T follicular helper cell (primary cell): Measurements from ENCODE around the gene VAV3.

ENCODE experiments used
- DNase-seq: peaks from one replicate; pipeline ENCODE4 v3.0.0-alpha.2; 2020; ENCODE audit warnings: low read depth

Gene VAV3

GRCh38 chr1:107974090-107974489 lies 9.1 kb upstream of the VAV3 start:
- no peak for DNase-seq

DNA sequence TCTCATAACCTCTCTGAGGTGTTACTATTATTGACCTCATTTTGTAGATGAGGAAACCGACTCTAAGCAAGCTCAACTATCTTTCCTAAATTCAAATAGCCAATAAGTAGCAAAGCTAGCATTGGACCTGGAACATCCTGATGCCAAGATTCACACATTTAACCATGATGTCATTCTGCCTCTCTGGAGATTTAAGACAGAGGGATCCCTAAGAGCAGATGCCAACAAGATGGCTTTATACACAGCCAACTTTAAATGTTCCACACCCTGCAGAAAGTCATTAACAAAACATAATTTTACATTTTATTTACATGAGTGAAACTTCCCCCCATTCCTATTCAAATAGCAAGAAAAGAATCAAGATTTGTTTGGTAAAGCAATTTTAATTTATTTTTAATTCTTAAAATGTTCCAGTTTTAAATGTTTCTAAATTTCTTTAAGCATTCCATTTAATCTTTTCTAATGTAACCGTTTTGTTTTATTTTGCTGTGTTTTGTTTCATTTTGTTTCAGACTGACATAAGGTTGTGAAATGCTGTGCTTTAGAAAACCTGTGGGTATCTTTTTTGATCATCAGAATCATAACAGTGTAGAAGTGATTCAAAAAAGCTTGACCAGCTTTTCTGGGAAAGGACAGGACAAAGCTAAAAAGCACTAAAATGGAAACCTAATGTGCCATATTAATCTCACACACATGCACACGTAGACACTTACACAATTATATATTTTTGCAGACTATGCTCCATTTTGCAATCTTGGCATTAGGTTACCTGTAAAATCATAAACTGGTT lies 7.6 kb upstream of the VAV3 start:
- DNase-seq = no peak

DNA sequence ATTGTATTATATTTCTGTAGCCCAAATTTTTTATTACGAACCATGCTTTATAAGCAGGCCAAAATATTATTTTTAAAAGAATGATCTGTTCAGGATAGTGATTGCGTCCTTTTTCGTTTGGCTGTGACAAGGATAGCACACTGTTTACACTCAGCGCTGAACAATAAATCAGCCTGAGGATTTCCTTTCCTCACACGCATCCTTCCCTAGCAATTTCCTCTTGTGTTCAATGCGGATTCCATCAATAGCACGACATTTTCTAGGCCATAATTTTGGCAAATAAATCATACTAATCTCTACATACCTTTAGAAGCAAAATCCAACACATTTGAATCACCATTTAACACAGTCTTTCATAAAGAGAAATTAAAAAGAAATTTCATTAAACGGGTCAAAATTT lies 1.6 kb upstream of the VAV3 start:
- no peak for DNase-seq

GRCh38 chr1:107964336-107965109 lies 457 bp downstream of the VAV3 start:
- DNase-seq = no peak

DNA sequence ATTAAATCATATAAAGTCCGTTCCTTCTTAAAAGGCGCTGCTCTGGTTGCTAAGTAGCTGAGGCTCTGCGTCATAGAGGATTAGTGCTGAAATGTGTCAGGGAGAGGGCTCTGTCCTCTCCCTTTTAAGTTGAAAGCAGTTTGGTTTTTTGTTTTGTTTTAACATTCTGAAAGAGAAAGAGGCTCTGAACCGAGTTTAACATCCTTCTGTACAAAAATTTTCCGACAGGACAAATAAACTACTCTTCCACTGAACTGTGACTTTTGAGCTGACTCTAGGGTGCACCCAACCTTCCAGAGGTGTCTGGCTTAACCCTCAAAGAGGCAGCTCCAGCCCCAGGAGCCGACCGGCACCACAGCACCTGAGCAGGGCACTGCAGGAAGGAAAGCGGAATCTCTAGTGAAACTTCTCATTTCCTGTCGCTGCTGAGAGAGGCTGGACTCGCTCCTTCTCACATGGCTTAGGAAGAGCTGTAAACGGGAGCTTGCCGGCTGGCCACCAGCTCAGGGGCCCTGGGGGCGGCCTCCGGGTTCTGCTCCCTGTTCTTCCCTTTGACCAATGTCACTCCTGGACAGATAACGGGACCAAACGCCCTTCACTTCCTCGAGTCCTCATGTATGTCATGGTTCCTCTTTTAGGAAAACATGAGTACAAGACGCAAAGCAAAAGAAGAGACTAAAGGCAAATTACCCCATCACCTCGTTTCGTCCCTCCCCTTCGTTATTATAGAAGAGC lies 1.2 kb downstream of the VAV3 start:
- DNase-seq = peak; percentile 8

GRCh38 chr1:107963008-107963407 lies 2.0 kb downstream of the VAV3 start:
- DNase-seq = no peak

- DNase-seq = no peak
Measured at GRCh38 chr1:107954719-107955415, 10.1 kb downstream of the VAV3 start.

DNA sequence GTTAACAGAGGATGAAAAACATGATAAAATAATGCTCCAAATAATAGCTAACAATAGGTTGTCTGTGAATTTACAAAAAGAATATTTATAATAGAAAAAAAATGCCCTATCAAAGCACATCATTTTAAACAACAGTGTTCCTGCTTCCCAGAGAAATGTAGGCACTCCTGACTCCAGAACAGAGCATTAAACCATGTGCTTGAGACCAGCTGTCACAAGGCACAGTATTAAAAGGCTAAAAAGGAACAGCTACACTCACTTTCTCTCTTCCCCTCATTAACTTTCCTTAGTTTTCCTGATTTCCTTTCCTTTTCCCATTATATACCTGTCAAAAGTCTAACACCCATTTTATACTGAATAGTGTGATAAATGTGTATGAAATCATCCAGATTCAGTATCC lies 10.9 kb downstream of the VAV3 start:
- no peak for DNase-seq

GRCh38 chr1:107953556-107953955 lies 11.4 kb downstream of the VAV3 start:
- no peak for DNase-seq

GRCh38 chr1:107952989-107953388 lies 12.0 kb downstream of the VAV3 start:
- DNase-seq = no peak

GRCh38 chr1:107950464-107950863 lies 14.5 kb downstream of the VAV3 start:
- no peak for DNase-seq

DNA sequence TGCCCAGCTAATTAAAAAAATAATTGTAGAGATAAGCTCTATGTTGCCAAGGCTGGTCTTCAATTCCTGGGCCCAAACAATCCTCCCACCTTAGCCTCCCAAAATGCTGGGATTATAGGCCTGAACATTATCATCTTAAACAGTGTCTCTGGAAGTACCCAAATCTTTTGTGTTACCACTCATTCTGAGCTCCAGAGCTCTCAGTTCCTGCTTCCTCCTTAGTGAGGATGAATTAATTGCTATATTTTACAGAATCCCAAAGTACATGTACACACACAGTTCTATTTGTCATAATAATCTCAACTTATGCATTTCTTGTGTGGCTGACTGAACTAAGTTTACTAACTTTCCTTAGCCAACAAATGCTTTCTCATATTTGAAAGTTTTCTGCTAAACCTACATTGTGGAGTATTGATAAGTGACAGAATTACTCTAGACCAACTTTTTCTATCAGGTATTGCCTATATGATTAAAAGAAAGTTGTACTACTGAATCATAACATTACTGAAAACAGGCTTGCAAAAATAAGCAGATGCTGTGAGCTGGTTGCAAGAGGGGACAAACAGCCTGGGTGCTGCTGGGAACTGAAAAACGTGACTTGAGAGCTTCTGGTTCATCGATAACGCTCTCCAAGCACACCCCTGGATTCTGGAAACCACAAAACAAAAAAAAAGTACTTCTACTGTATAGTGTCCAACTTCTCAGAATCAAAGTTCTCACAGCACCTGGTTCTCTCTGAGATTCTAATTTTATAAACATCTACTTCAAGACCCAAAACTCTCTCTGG lies 15.3 kb downstream of the VAV3 start:
- no peak for DNase-seq

- no peak for DNase-seq
Measured at GRCh38 chr1:107946794-107947193, 18.2 kb downstream of the VAV3 start.

- DNase-seq = no peak
Measured at GRCh38 chr1:107943694-107944093, 21.3 kb downstream of the VAV3 start.

DNA sequence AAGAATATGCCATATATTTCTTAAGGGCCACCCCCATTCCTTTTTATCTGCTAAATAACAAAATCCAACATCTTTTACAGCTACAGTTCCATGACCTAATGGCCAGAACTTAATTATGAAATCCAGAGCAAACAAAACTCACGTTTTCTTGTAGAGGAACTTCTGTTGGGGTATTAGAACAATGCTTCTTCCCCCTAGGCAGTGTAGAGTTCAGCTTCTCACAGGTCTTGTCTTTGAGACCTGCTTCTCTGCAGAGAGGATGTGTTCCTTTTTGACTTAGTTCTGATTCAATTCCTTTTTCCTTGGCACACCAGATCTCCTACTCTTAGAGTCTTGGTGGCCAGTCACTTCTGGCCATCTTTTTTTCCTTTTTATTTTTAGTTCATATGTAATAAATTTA lies 22.2 kb downstream of the VAV3 start:
- DNase-seq = no peak

- no peak for DNase-seq
Measured at GRCh38 chr1:107941531-107941930, 23.4 kb downstream of the VAV3 start.

DNA sequence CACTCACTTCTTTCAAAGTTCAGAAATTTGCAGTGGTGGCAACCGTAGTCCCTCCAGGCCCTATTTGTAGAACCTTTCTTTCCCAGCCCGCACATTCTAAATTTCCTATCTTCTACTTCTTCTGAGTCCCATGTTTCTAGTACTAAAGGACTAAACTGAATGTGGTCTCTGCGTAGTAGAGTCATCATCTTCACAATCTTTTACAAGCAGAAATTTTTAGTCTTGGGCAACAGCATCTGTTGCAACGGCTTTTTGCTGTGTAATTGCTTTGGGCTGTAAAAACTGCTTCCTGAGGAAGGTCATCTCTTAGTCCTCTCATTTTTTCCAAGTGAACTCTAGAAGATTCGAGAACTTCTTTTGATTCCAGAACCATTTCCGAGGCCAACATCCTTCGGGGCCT lies 23.9 kb downstream of the VAV3 start:
- no peak for DNase-seq

GRCh38 chr1:107940701-107941100 lies 24.3 kb downstream of the VAV3 start:
- DNase-seq = no peak

- DNase-seq = no peak
Measured at GRCh38 chr1:107940017-107940577, 24.9 kb downstream of the VAV3 start.

- DNase-seq = no peak
Measured at GRCh38 chr1:107939256-107939655, 25.7 kb downstream of the VAV3 start.
